Skin of body (tissue), 2 donors: ENCODE measurements around the gene ARHGAP26. TPM values are rescaled to one million over a fixed set of nuclear protein-coding genes. Genes with fewer than 3 reads are reported as not detected.

ENCODE experiments used
- DNase-seq: peaks from one replicate; lab custom pipeline; 2025; lab: John Stamatoyannopoulos, UW
- total RNA-seq: library from RNA; depleted of rRNA; stranded (reverse); fragments of >200 nt; gene quantifications from one replicate; pipeline ENCODE4 v1.2.3, GENCODE V29; 2014

The ARHGAP26 gene
- total RNA-seq, 1 donor from 2014 or later, result 40.6 TPM

- no peak for DNase-seq
Observed at GRCh38 chr5:143177263-143177983, 407.2 kb downstream of the ARHGAP26 start.

- no peak for DNase-seq
Observed at GRCh38 chr5:143179126-143179740, 409.1 kb downstream of the ARHGAP26 start.

- no peak for DNase-seq
Observed at GRCh38 chr5:143180751-143181150, 410.6 kb downstream of the ARHGAP26 start.

- DNase-seq, result no peak
Observed at GRCh38 chr5:143181173-143181572, 411.0 kb downstream of the ARHGAP26 start.

GRCh38 chr5:143182106-143182505 lies 411.9 kb downstream of the ARHGAP26 start:
- no peak for DNase-seq

GRCh38 chr5:143182901-143183820 lies 413.0 kb downstream of the ARHGAP26 start:
- no peak for DNase-seq

- no peak for DNase-seq
Observed at GRCh38 chr5:143183989-143184388, 413.8 kb downstream of the ARHGAP26 start.

GRCh38 chr5:143186623-143187022 lies 416.4 kb downstream of the ARHGAP26 start:
- no peak for DNase-seq

- DNase-seq, result no peak
Observed at GRCh38 chr5:143187495-143187894, 417.3 kb downstream of the ARHGAP26 start.

GRCh38 chr5:143188083-143188482 lies 417.9 kb downstream of the ARHGAP26 start:
- no peak for DNase-seq

GRCh38 chr5:143188692-143189091 lies 418.5 kb downstream of the ARHGAP26 start:
- no peak for DNase-seq

GRCh38 chr5:143190260-143190810 lies 420.2 kb downstream of the ARHGAP26 start:
- DNase-seq, result no peak

GRCh38 chr5:143191720-143192119 lies 421.5 kb downstream of the ARHGAP26 start:
- DNase-seq, result no peak

GRCh38 chr5:143192191-143192900 lies 422.2 kb downstream of the ARHGAP26 start:
- no peak for DNase-seq

- no peak for DNase-seq
Observed at GRCh38 chr5:143194206-143194605, 424.0 kb downstream of the ARHGAP26 start.

GRCh38 chr5:143194713-143195112 lies 424.5 kb downstream of the ARHGAP26 start:
- no peak for DNase-seq

GRCh38 chr5:143195491-143195890 lies 425.3 kb downstream of the ARHGAP26 start:
- no peak for DNase-seq

GRCh38 chr5:143196601-143197259 lies 426.6 kb downstream of the ARHGAP26 start:
- no peak for DNase-seq

GRCh38 chr5:143197260-143197656 lies 427.1 kb downstream of the ARHGAP26 start:
- no peak for DNase-seq

- DNase-seq, result no peak
Observed at GRCh38 chr5:143198332-143198731, 428.2 kb downstream of the ARHGAP26 start.

GRCh38 chr5:143199161-143199560 lies 429.0 kb downstream of the ARHGAP26 start:
- DNase-seq, result no peak
